Islet precursor cell (in vitro differentiated cells): ENCODE data around the gene BTBD6.
A peak's percentile ranks its signal among the peaks of the same experiment; 100 is the strongest.

ENCODE experiments used
- DNase-seq: peaks from one replicate; pipeline ENCODE4 v3.0.0-alpha.2; 2018

Gene BTBD6

GRCh38 chr14:105241641-105242040 lies 6.7 kb upstream of the BTBD6 start:
- no peak for DNase-seq

GRCh38 chr14:105244334-105244733 lies 4.0 kb upstream of the BTBD6 start:
- no peak for DNase-seq

- DNase-seq, result no peak
Measured at GRCh38 chr14:105247026-105247425, 1.3 kb upstream of the BTBD6 start.

GRCh38 chr14:105247715-105248367 lies 492 bp upstream of the BTBD6 start:
- DNase-seq, result no peak

GRCh38 chr14:105249182-105250007 lies 1.1 kb downstream of the BTBD6 start:
- peak; percentile 64 for DNase-seq

GRCh38 chr14:105250008-105250366 lies 1.7 kb downstream of the BTBD6 start:
- no peak for DNase-seq

GRCh38 chr14:105250986-105251385 lies 2.7 kb downstream of the BTBD6 start:
- DNase-seq, result no peak

- DNase-seq, result no peak
Measured at GRCh38 chr14:105251920-105252319, 3.6 kb downstream of the BTBD6 start.

GRCh38 chr14:105252552-105253328 lies 4.4 kb downstream of the BTBD6 start:
- DNase-seq, result no peak

GRCh38 chr14:105253329-105253682 lies 5.0 kb downstream of the BTBD6 start:
- no peak for DNase-seq

- no peak for DNase-seq
Measured at GRCh38 chr14:105255021-105255507, 6.7 kb downstream of the BTBD6 start.

- DNase-seq, result no peak
Measured at GRCh38 chr14:105256292-105256960, 8.1 kb downstream of the BTBD6 start.

GRCh38 chr14:105257464-105257863 lies 9.1 kb downstream of the BTBD6 start:
- no peak for DNase-seq

GRCh38 chr14:105258846-105259245 lies 10.5 kb downstream of the BTBD6 start:
- no peak for DNase-seq

- peak; percentile 48 for DNase-seq
Measured at GRCh38 chr14:105260959-105261358, 12.6 kb downstream of the BTBD6 start.

- no peak for DNase-seq
Measured at GRCh38 chr14:105261781-105262180, 13.4 kb downstream of the BTBD6 start.

GRCh38 chr14:105267820-105268548 lies 19.7 kb downstream of the BTBD6 start:
- no peak for DNase-seq

GRCh38 chr14:105268736-105269354 lies 20.5 kb downstream of the BTBD6 start:
- no peak for DNase-seq

- no peak for DNase-seq
Measured at GRCh38 chr14:105269405-105269804, 21.1 kb downstream of the BTBD6 start.

GRCh38 chr14:105271224-105271890 lies 23.0 kb downstream of the BTBD6 start:
- DNase-seq, result no peak

- DNase-seq, result peak; percentile 46
Measured at GRCh38 chr14:105272623-105273022, 24.3 kb downstream of the BTBD6 start.
